ENCODE measurements around the gene CAPN8.

CAPN8 gene

DNA sequence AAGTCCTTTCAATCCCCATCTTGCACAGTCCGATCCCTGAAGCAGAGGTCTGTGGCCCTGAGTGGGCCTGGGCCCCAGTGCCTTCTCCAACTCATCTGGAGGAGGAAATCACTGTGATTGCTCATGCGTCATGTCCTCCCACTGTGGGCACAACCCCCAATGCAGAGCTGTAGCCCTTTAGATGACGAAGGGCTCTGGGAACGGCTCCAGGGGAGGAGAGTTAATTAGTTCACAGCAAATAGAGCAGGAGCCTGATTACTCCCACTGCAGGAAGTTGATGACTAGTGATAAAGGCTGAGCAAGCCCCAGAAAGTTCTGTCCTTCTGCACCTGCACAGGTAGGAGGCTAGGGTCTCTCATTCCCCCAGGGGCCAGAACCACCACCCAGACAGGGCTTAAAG lies 160.8 kb downstream of the CAPN8 start:
- TF ChIP-seq, protein P1, sequence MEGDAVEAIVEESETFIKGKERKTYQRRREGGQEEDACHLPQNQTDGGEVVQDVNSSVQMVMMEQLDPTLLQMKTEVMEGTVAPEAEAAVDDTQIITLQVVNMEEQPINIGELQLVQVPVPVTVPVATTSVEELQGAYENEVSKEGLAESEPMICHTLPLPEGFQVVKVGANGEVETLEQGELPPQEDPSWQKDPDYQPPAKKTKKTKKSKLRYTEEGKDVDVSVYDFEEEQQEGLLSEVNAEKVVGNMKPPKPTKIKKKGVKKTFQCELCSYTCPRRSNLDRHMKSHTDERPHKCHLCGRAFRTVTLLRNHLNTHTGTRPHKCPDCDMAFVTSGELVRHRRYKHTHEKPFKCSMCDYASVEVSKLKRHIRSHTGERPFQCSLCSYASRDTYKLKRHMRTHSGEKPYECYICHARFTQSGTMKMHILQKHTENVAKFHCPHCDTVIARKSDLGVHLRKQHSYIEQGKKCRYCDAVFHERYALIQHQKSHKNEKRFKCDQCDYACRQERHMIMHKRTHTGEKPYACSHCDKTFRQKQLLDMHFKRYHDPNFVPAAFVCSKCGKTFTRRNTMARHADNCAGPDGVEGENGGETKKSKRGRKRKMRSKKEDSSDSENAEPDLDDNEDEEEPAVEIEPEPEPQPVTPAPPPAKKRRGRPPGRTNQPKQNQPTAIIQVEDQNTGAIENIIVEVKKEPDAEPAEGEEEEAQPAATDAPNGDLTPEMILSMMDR (IDR thresholded peaks at IDR 0.05; ENCODE audit: low read depth, low read length): no peak
- Histone ChIP-seq H3K27me3 (ENCODE audit: insufficient read depth, low read depth, severe bottlenecking) (no peaks in the 10 kb centered on the region), H3K27ac (no peak overlapping the region), H3K9me3 (ENCODE audit: severe bottlenecking) (no peaks in the 10 kb centered on the region), H3K36me3 (no peaks in the 10 kb centered on the region), H3K4me3 (ENCODE audit: low read depth, low read length) (no peak overlapping the region)
- no peak for DNase-seq

GRCh38 chr1:223503348-223503747 lies 162.2 kb downstream of the CAPN8 start:
- no peaks in the 10 kb centered on the region for H3K36me3 ChIP-seq
- H3K9me3 ChIP-seq (ENCODE audit: severe bottlenecking): no peaks in the 10 kb centered on the region
- H3K27ac ChIP-seq: no peak overlapping the region
- TF ChIP-seq, protein P1 (IDR thresholded peaks at IDR 0.05; ENCODE audit: low read depth, low read length): no peak
- no peak for DNase-seq
- no peaks in the 10 kb centered on the region for H3K27me3 ChIP-seq (ENCODE audit: insufficient read depth, low read depth, severe bottlenecking)
- H3K4me3 ChIP-seq (ENCODE audit: low read depth, low read length): no peak overlapping the region

DNA sequence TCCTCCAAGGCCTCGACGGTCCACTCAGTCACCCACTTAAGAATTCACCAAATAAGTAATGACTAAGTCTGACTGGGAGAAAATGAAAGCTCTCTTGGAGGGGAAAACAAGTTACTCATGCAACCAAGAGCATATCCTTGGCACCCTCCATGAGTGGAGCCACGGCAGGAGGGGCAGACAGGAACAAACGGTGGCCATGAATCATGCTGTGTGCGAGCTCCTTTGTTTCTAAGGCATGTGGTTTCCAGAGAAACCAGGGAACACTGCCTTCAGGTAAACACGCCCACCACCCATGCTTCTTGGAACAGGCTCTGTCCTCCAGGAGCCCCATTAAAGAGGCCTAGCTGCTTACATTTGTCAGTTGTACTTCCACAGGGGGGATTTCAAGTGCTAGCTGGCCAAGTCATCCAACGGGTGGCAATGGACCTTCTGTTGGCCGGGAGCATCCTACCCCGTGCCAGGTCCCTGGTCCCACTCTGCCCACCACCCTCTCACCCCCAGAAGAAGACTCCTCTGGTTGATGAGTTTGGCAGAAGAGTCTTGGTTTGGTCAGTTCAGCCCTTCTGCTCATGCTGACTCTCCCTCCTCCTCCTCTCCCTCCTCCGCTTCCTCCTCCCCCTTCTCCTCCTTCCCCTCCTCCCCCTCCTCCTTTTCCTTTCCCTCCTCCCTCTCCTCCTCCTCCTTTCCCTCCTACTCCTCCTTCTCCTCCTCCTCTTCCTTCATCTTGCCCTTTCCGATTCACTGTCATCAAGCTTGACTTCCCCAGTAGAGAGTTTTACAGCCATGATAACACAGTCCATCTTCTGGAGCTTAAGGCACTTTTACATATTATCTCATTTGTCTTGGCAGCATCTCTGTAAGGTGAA lies 164.7 kb downstream of the CAPN8 start:
- H3K36me3 ChIP-seq: no peaks in the 10 kb centered on the region
- H3K4me3 ChIP-seq (ENCODE audit: low read depth, low read length): no peak overlapping the region
- no peak for DNase-seq
- H3K27ac ChIP-seq: no peak overlapping the region
- no peaks in the 10 kb centered on the region for H3K9me3 ChIP-seq (ENCODE audit: severe bottlenecking)
- H3K27me3 ChIP-seq (ENCODE audit: insufficient read depth, low read depth, severe bottlenecking): no peaks in the 10 kb centered on the region
- TF ChIP-seq, protein P1 (IDR thresholded peaks at IDR 0.05; ENCODE audit: low read depth, low read length): no peak

GRCh38 chr1:223496883-223497282 lies 168.6 kb downstream of the CAPN8 start:
- Histone ChIP-seq H3K9me3 (ENCODE audit: severe bottlenecking) (no peaks in the 10 kb centered on the region), H3K4me3 (ENCODE audit: low read depth, low read length) (no peak overlapping the region), H3K27me3 (ENCODE audit: insufficient read depth, low read depth, severe bottlenecking) (no peaks in the 10 kb centered on the region), H3K27ac (no peak overlapping the region), H3K36me3 (no peaks in the 10 kb centered on the region)
- TF ChIP-seq, protein P1 (IDR thresholded peaks at IDR 0.05; ENCODE audit: low read depth, low read length): no peak
- DNase-seq: no peak

DNA sequence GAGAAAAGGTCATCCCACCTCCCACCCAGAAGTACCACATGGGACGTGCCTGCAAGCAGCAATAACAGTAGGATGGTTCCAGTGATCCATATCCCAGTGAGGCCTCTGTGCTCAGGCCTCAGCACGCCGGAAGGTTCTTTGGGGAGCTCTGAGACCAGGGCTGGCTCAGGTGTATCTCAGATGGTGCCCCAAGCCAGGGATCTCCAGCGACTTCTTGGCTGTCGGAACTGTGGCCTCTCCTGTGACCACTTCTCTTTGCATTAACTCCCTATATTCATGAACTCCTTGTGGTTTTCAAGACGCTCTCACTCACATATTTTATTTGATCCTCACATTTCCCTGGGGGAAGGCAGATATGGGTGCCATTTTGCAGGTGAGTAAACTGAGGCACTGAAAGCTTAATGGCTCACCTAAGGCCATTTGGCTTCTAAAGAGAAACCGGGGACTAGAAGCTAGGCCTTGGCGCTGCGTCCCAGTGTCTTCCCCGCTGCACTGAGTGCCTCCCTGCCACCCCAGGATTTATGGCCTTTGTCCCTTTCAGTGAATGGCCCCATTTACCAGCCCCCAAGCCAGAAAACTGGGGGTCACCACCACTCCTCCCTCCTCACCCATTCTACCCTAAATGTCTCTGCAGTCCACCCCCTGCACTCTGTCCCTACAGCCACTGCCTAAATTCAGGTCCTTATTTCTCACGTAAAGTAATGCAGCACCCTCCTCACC lies 170.4 kb downstream of the CAPN8 start:
- DNase-seq: no peak
- TF ChIP-seq, protein P1 (IDR thresholded peaks at IDR 0.05; ENCODE audit: low read depth, low read length): no peak

More for the DNA sequence above, 170.4 kb downstream of the CAPN8 start:
- Histone ChIP-seq H3K36me3 (no peaks in the 10 kb centered on the region), H3K4me3 (ENCODE audit: low read depth, low read length) (no peak overlapping the region), H3K9me3 (ENCODE audit: severe bottlenecking) (no peaks in the 10 kb centered on the region), H3K27ac (no peak overlapping the region), H3K27me3 (ENCODE audit: insufficient read depth, low read depth, severe bottlenecking) (no peaks in the 10 kb centered on the region)

Measured in WERI-Rb-1 (cell line).